PC-9 (cell line): ENCODE results near the gene IQGAP1. TPM values are rescaled to one million over a fixed set of nuclear protein-coding genes. Genes with fewer than 3 reads are reported as not detected.

ENCODE experiments used
- BruUV-seq: library from RNA; stranded (reverse); fragments of 400-500 nt; replicated peaks from 2 replicates; lab custom pipeline; 2021; lab: Mats Ljungman, UMichigan
- CTCF ChIA-PET: fragments of 300-600 bp; sonication (Branson Sonifier 250); formaldehyde crosslinking; loops from one replicate; lab custom pipeline; 2022; ENCODE audit warnings: antibody characterized with exemption; lab: Charles Lee
- POLR2A ChIA-PET: fragments of 300-600 bp; sonication (Branson Sonifier 250); formaldehyde crosslinking; loops from one replicate; lab custom pipeline; 2022; ENCODE audit warnings: antibody characterized with exemption; ENCODE audit not compliant: unreplicated experiment; lab: Charles Lee
- DNase-seq, 2 experiments: peaks; one replicate each; pipeline versions ENCODE4 v3.0.0 to v3.0.0-alpha.2; 2015 to 2022; ENCODE audit warnings: mixed read lengths in 1 of 2
- H2AFZ ChIP-seq: fragments of 200-600 bp; sonication (generic); 2 replicates; pipeline ENCODE4 v1.8.1; 2017; ENCODE audit warnings: antibody characterized with exemption
- H3F3A ChIP-seq: fragments of 200-600 bp; sonication (generic); 2 replicates; pipeline ENCODE4 v1.8.1; 2017; ENCODE audit warnings: antibody characterized with exemption, mild to moderate bottlenecking, low read depth; ENCODE audit not compliant: insufficient read depth
- H3K27ac ChIP-seq: fragments of 200-600 bp; sonication (generic); 2 replicates; pipeline ENCODE4 v1.6.1; 2016; ENCODE audit warnings: mixed run types
- H3K27me3 ChIP-seq: fragments of 200-600 bp; sonication (generic); 2 replicates; pipeline ENCODE4 v1.6.1; 2016; ENCODE audit warnings: low read depth, mixed run types; ENCODE audit not compliant: insufficient read depth
- H3K36me3 ChIP-seq: fragments of 200-600 bp; sonication (generic); 2 replicates; pipeline ENCODE4 v1.6.1; 2016; ENCODE audit warnings: low read depth, mixed run types
- H3K4me1 ChIP-seq: fragments of 200-600 bp; sonication (generic); replicated peaks from 2 replicates; pipeline ENCODE4 v1.6.1; 2016; ENCODE audit warnings: mixed run types; ENCODE audit not compliant: insufficient read depth
- H3K4me2 ChIP-seq: fragments of 200-600 bp; sonication (generic); 2 replicates; pipeline ENCODE4 v1.6.1; 2017; ENCODE audit warnings: mixed run types
- H3K4me3 ChIP-seq: fragments of 200-600 bp; sonication (generic); 2 replicates; pipeline ENCODE4 v1.6.1; 2016; ENCODE audit warnings: mixed run types
- H3K79me2 ChIP-seq: fragments of 200-600 bp; sonication (generic); 2 replicates; pipeline ENCODE4 v1.6.1; 2017; ENCODE audit warnings: low read depth, mixed run types
- H3K9me2 ChIP-seq: fragments of 200-600 bp; sonication (generic); 2 replicates; pipeline ENCODE4 v1.8.1; 2017; ENCODE audit warnings: mild to moderate bottlenecking; ENCODE audit not compliant: insufficient read depth
- H3K9me3 ChIP-seq: fragments of 200-600 bp; sonication (generic); 2 replicates; pipeline ENCODE4 v1.8.1; 2016; ENCODE audit warnings: low read depth; ENCODE audit not compliant: insufficient read depth
- H4K20me1 ChIP-seq: fragments of 200-600 bp; sonication (generic); 2 replicates; pipeline ENCODE4 v1.8.1; 2017; ENCODE audit not compliant: insufficient read depth
- CTCF ChIP-seq: fragments of 200-600 bp; sonication (generic); conservative IDR thresholded peaks from 2 replicates; pipeline ENCODE4 v1.6.1; 2017; ENCODE audit warnings: mixed run types, antibody characterized with exemption, mild to moderate bottlenecking, moderate library complexity
- EZH2 ChIP-seq: fragments of 200-600 bp; sonication (generic); IDR thresholded peaks from 2 replicates; pipeline ENCODE4 v1.8.0; 2017; ENCODE audit warnings: antibody characterized with exemption, low read depth
- intact Hi-C: fragments of 100-400 bp; cut with micrococcal nuclease; formaldehyde crosslinking; loops from one replicate; pipeline ENCODE4 v1.10.0; 2022; ENCODE audit not compliant: unreplicated experiment
- total RNA-seq: library from RNA; stranded (reverse); gene quantifications from 2 replicates; pipeline ENCODE4 v1.2.3, GENCODE V29; 2021

IQGAP1 gene
- total RNA-seq, 1 experiment from 2014 or later, result 164 TPM

GRCh38 chr15:90442423-90442822, 54.4 kb downstream of the IQGAP1 start:
- no peak overlapping the region for H3K4me2 ChIP-seq
- H2AFZ ChIP-seq, result no peak overlapping the region
- ChIA-PET POLR2A (no interaction called here), CTCF (no interaction called here)
- intact Hi-C loops, result no loop called here
- H3K9me3 ChIP-seq, result no peaks in the 10 kb centered on the region
- H3K27me3 ChIP-seq, result no peaks in the 10 kb centered on the region
- no TSS peak for BruUV-seq
- H3K4me1 ChIP-seq, result no peaks in the 10 kb centered on the region
- DNase-seq, result no peak
- H4K20me1 ChIP-seq, result peaks cover 6% of the 10 kb centered on the region; the same call in 1 of the 2 replicates
- H3K9me2 ChIP-seq, result no peaks in the 10 kb centered on the region
- H3F3A ChIP-seq, result peaks cover 14% of the 10 kb centered on the region
- peaks cover 40% of the 10 kb centered on the region for H3K36me3 ChIP-seq
- TF ChIP-seq CTCF (no peak), EZH2 (no peak)
- no peak overlapping the region for H3K4me3 ChIP-seq
- H3K79me2 ChIP-seq, result peaks cover 4% of the 10 kb centered on the region; the same call in 1 of the 2 replicates
- no peak overlapping the region for H3K27ac ChIP-seq

- peaks cover 18% of the 10 kb centered on the region for H3K4me1 ChIP-seq
- H4K20me1 ChIP-seq, result no peaks in the 10 kb centered on the region
- H3K9me3 ChIP-seq, result no peaks in the 10 kb centered on the region
- intact Hi-C loops, result no loop called here
- peaks cover 16% of the 10 kb centered on the region; the same call in 1 of the 2 replicates for H3F3A ChIP-seq
- no peak overlapping the region for H2AFZ ChIP-seq
- H3K27me3 ChIP-seq, result no peaks in the 10 kb centered on the region
- ChIA-PET CTCF (interaction anchor here (0.6 kb wide), 2 partner anchors 61 to 89 kb away, joined by 3 read pairs; partner anchors contain the start of gene IQGAP1), POLR2A (no interaction called here)
- no TSS peak for BruUV-seq
- no peak for DNase-seq
- no peak overlapping the region for H3K27ac ChIP-seq
- H3K9me2 ChIP-seq, result no peaks in the 10 kb centered on the region
- H3K36me3 ChIP-seq, result peaks cover 53% of the 10 kb centered on the region
- H3K79me2 ChIP-seq, result peaks cover 8% of the 10 kb centered on the region; the same call in 1 of the 2 replicates
- no peak overlapping the region for H3K4me2 ChIP-seq
- TF ChIP-seq EZH2 (no peak), CTCF (no peak)
- no peak overlapping the region for H3K4me3 ChIP-seq
These were observed 61.2 kb downstream of the IQGAP1 start for GRCh38 chr15:90449206-90449735.

- Histone ChIP-seq H3K9me2 (no peaks in the 10 kb centered on the region), H3K36me3 (peaks cover 65% of the 10 kb centered on the region), H4K20me1 (no peaks in the 10 kb centered on the region), H3K4me3 (no peak overlapping the region), H3K27me3 (no peaks in the 10 kb centered on the region), H2AFZ (no peak overlapping the region), H3K79me2 (peaks cover 8% of the 10 kb centered on the region; the same call in 1 of the 2 replicates), H3K4me2 (peak overlapping the region; percentile 28; the same call in 1 of the 2 replicates), H3K4me1 (peaks cover 18% of the 10 kb centered on the region), H3K9me3 (no peaks in the 10 kb centered on the region), H3K27ac (no peak overlapping the region), H3F3A (peaks cover 31% of the 10 kb centered on the region; the same call in 1 of the 2 replicates)
- ChIA-PET CTCF (interaction anchor here (0.6 to 1.1 kb wide), 3 partner anchors 89 to 136 kb away, joined by 3 to 5 read pairs (median 4); no protein-coding TSS in a partner anchor), POLR2A (interaction anchor here (0.6 to 1.0 kb wide), 2 partner anchors 30 to 63 kb away, joined by 3 to 5 read pairs; partner anchors contain the start of gene IQGAP1)
- intact Hi-C loops, result loop anchor here (1.0 kb wide), 1 partner anchor 51 kb away; no protein-coding TSS in a partner anchor
- TF ChIP-seq EZH2 (no peak), CTCF (no peak)
- BruUV-seq, result no TSS peak
- peak; percentile 53 to 75 for DNase-seq
These were observed 63.2 kb downstream of the IQGAP1 start for GRCh38 chr15:90451053-90451850.
